GM12864 (cell line): Measurements from ENCODE around the gene CDK12.
"Not testable (repeated sequence)": the region's sequence is repeated elsewhere in the genome, so short reads cannot be mapped to it uniquely, and the experiment has no call there.

ENCODE experiments used
- DNase-seq: peaks from one replicate; pipeline ENCODE4 v3.0.0-alpha.2; 2011; ENCODE audit warnings: low read depth
- H3K4me3 ChIP-seq: 2 replicates; pipeline ENCODE4 v1.5.1; 2011; ENCODE audit warnings: mild to moderate bottlenecking, low read depth, low read length, control low read depth
- CTCF ChIP-seq: IDR thresholded peaks from 2 replicates; pipeline ENCODE4 v1.5.1; 2011; ENCODE audit warnings: low read depth, mild to moderate bottlenecking, moderate library complexity, low read length, control low read depth, inconsistent platforms; ENCODE audit errors: missing control alignments

Gene CDK12

GRCh38 chr17:39483506-39483905, 22.2 kb downstream of the CDK12 start:
- H3K4me3 ChIP-seq, result no peak overlapping the region
- no peak for DNase-seq
- TF ChIP-seq CTCF, result no peak

- DNase-seq, result peak; percentile 49
- TF ChIP-seq CTCF, result no peak
- no peak overlapping the region for H3K4me3 ChIP-seq
Observed at GRCh38 chr17:39484178-39484577, 22.9 kb downstream of the CDK12 start.

GRCh38 chr17:39485555-39485954, 24.3 kb downstream of the CDK12 start:
- DNase-seq, result no peak
- no peak for TF ChIP-seq CTCF
- no peak overlapping the region for H3K4me3 ChIP-seq

- H3K4me3 ChIP-seq, result no peak overlapping the region
- TF ChIP-seq CTCF, result no peak
- DNase-seq, result no peak
Observed at GRCh38 chr17:39486242-39486641, 25.0 kb downstream of the CDK12 start.

GRCh38 chr17:39487490-39487889, 26.2 kb downstream of the CDK12 start:
- H3K4me3 ChIP-seq, DNase-seq: not testable (repeated sequence)

- no peak overlapping the region for H3K4me3 ChIP-seq
- TF ChIP-seq CTCF, result no peak
- no peak for DNase-seq
Observed at GRCh38 chr17:39487946-39488345, 26.7 kb downstream of the CDK12 start.

- DNase-seq, H3K4me3 ChIP-seq: not testable (repeated sequence)
Observed at GRCh38 chr17:39496921-39497320, 35.6 kb downstream of the CDK12 start.

- DNase-seq, result no peak
- H3K4me3 ChIP-seq, result no peak overlapping the region
- TF ChIP-seq CTCF, result no peak
Observed at GRCh38 chr17:39507511-39507910, 46.2 kb downstream of the CDK12 start.
